Measurements from ENCODE around the gene ITPR2.

The ITPR2 gene

GRCh38 chr12:26513363-26514043 is 319.5 kb downstream of the ITPR2 start:
- DNase-seq (ENCODE audit: low read depth) = no peak

- no peak for DNase-seq (ENCODE audit: low read depth)
Measured at GRCh38 chr12:26512213-26512612, 320.8 kb downstream of the ITPR2 start.

- no peak for DNase-seq (ENCODE audit: low read depth)
Measured at GRCh38 chr12:26510354-26510674, 322.7 kb downstream of the ITPR2 start.

GRCh38 chr12:26507613-26508012 is 325.4 kb downstream of the ITPR2 start:
- no peak for DNase-seq (ENCODE audit: low read depth)

GRCh38 chr12:26499979-26500640 is 332.9 kb downstream of the ITPR2 start:
- no peak for DNase-seq (ENCODE audit: low read depth)

GRCh38 chr12:26496170-26496569 is 336.8 kb downstream of the ITPR2 start:
- no peak for DNase-seq (ENCODE audit: low read depth)

GRCh38 chr12:26493656-26494055 is 339.3 kb downstream of the ITPR2 start:
- no peak for DNase-seq (ENCODE audit: low read depth)

GRCh38 chr12:26492406-26492805 is 340.6 kb downstream of the ITPR2 start:
- no peak for DNase-seq (ENCODE audit: low read depth)

- no peak for DNase-seq (ENCODE audit: low read depth)
Measured at GRCh38 chr12:26489908-26490307, 343.1 kb downstream of the ITPR2 start.

GRCh38 chr12:26488351-26488750 is 344.6 kb downstream of the ITPR2 start:
- no peak for DNase-seq (ENCODE audit: low read depth)

GRCh38 chr12:26473291-26473690 is 359.7 kb downstream of the ITPR2 start:
- DNase-seq (ENCODE audit: low read depth) = no peak

GRCh38 chr12:26471560-26471959 is 361.4 kb downstream of the ITPR2 start:
- no peak for DNase-seq (ENCODE audit: low read depth)

- DNase-seq (ENCODE audit: low read depth) = no peak
Measured at GRCh38 chr12:26469421-26470180, 363.4 kb downstream of the ITPR2 start.

GRCh38 chr12:26467351-26467750 is 365.6 kb downstream of the ITPR2 start:
- DNase-seq (ENCODE audit: low read depth) = no peak

GRCh38 chr12:26466726-26467125 is 366.3 kb downstream of the ITPR2 start:
- no peak for DNase-seq (ENCODE audit: low read depth)

- DNase-seq (ENCODE audit: low read depth) = no peak
Measured at GRCh38 chr12:26465419-26466097, 367.4 kb downstream of the ITPR2 start.

- no peak for DNase-seq (ENCODE audit: low read depth)
Measured at GRCh38 chr12:26461776-26462175, 371.2 kb downstream of the ITPR2 start.

- DNase-seq (ENCODE audit: low read depth) = no peak
Measured at GRCh38 chr12:26460361-26460760, 372.6 kb downstream of the ITPR2 start.

GRCh38 chr12:26455936-26456574 is 376.9 kb downstream of the ITPR2 start:
- no peak for DNase-seq (ENCODE audit: low read depth)

GRCh38 chr12:26453246-26453645 is 379.7 kb downstream of the ITPR2 start:
- no peak for DNase-seq (ENCODE audit: low read depth)

- no peak for DNase-seq (ENCODE audit: low read depth)
Measured at GRCh38 chr12:26452511-26452910, 380.5 kb downstream of the ITPR2 start.

GRCh38 chr12:26451763-26452162 is 381.2 kb downstream of the ITPR2 start:
- no peak for DNase-seq (ENCODE audit: low read depth)

Measured in activated gamma-delta T cell treated with anti-CD3 and anti-CD28 coated beads, Interleukin-2, amount 50 U/mL, for 16 hours (primary cell).